ENCODE results near the gene MAP6D1.

DNA sequence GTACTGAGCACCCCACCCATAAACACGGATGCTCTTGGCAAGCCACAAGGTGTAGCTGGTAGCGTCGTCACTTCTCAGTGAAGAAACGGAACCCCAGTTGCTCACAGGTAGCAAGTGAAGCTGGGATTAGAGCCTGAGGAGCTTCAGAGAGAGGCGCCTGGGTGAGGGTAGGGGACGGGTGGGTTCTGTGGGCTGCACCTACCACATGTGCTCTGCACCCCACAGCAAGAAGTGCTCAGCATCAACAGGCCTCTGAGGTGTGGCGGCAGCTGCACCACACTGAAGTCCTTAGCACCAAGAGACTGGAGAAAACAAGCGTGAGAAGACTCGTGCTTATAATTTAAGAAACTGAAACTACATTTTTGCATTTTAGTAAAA lies 9.8 kb downstream of the MAP6D1 start:
- TF ChIP-seq, protein P1, sequence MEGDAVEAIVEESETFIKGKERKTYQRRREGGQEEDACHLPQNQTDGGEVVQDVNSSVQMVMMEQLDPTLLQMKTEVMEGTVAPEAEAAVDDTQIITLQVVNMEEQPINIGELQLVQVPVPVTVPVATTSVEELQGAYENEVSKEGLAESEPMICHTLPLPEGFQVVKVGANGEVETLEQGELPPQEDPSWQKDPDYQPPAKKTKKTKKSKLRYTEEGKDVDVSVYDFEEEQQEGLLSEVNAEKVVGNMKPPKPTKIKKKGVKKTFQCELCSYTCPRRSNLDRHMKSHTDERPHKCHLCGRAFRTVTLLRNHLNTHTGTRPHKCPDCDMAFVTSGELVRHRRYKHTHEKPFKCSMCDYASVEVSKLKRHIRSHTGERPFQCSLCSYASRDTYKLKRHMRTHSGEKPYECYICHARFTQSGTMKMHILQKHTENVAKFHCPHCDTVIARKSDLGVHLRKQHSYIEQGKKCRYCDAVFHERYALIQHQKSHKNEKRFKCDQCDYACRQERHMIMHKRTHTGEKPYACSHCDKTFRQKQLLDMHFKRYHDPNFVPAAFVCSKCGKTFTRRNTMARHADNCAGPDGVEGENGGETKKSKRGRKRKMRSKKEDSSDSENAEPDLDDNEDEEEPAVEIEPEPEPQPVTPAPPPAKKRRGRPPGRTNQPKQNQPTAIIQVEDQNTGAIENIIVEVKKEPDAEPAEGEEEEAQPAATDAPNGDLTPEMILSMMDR (IDR thresholded peaks at IDR 0.05 in 8 of 11, conservative IDR thresholded peaks at IDR 0.05 in 3 of 11): no peak
- no peak for TF ChIP-seq POLR2A (IDR thresholded peaks at IDR 0.05)
